Cerebellar nuclear complex (tissue), 1 donor: ENCODE data around the gene CABP5.

Experiments
- DNase-seq, 2 experiments: peaks; one replicate each; lab custom pipeline; 2025; lab: John Stamatoyannopoulos, UW

CABP5 gene

GRCh38 chr19:48030073-48030472 lies 13.8 kb downstream of the CABP5 start:
- no peak for DNase-seq

- no peak for DNase-seq
Measured at GRCh38 chr19:48029431-48029830, 14.4 kb downstream of the CABP5 start.

GRCh38 chr19:48025480-48025879 lies 18.4 kb downstream of the CABP5 start:
- DNase-seq = no peak

GRCh38 chr19:48023518-48023917 lies 20.4 kb downstream of the CABP5 start:
- no peak for DNase-seq

- no peak for DNase-seq
Measured at GRCh38 chr19:48023011-48023410, 20.9 kb downstream of the CABP5 start.

- DNase-seq = no peak
Measured at GRCh38 chr19:48020686-48021085, 23.2 kb downstream of the CABP5 start.

GRCh38 chr19:48010932-48011758 lies 32.7 kb downstream of the CABP5 start:
- no peak for DNase-seq

GRCh38 chr19:48006762-48007161 lies 37.1 kb downstream of the CABP5 start:
- no peak for DNase-seq

- no peak for DNase-seq
Measured at GRCh38 chr19:48004236-48004635, 39.6 kb downstream of the CABP5 start.

GRCh38 chr19:48000846-48001245 lies 43.0 kb downstream of the CABP5 start:
- no peak for DNase-seq

- no peak for DNase-seq
Measured at GRCh38 chr19:47998800-47999199, 45.1 kb downstream of the CABP5 start.

- DNase-seq = no peak
Measured at GRCh38 chr19:47996230-47996727, 47.6 kb downstream of the CABP5 start.

GRCh38 chr19:47994209-47994802 lies 49.6 kb downstream of the CABP5 start, which contains the start of gene ELSPBP1:
ELSPBP1 (plus strand) TSS chr19:47994632; CDS start chr19:48008668, 14,036 bp downstream.
- no peak for DNase-seq

GRCh38 chr19:47992070-47992469 lies 51.8 kb downstream of the CABP5 start, which contains the start of gene BSPH1:
BSPH1 (minus strand) TSS chr19:47992170; CDS start chr19:47992081, 89 bp downstream.
- no peak for DNase-seq

- DNase-seq = no peak
Measured at GRCh38 chr19:47991191-47991808, 52.6 kb downstream of the CABP5 start.
